ENCODE measurements around the gene EIF4A2. TPM values are rescaled to one million over a fixed set of nuclear protein-coding genes. Genes with fewer than 3 reads are reported as not detected.

Gene EIF4A2
- total and polyA plus RNA-seq, 2 of the 13 experiments (the other 11 are each of a cell fraction or from before 2014, with no cell fraction given), result 480 to 596 TPM

DNA sequence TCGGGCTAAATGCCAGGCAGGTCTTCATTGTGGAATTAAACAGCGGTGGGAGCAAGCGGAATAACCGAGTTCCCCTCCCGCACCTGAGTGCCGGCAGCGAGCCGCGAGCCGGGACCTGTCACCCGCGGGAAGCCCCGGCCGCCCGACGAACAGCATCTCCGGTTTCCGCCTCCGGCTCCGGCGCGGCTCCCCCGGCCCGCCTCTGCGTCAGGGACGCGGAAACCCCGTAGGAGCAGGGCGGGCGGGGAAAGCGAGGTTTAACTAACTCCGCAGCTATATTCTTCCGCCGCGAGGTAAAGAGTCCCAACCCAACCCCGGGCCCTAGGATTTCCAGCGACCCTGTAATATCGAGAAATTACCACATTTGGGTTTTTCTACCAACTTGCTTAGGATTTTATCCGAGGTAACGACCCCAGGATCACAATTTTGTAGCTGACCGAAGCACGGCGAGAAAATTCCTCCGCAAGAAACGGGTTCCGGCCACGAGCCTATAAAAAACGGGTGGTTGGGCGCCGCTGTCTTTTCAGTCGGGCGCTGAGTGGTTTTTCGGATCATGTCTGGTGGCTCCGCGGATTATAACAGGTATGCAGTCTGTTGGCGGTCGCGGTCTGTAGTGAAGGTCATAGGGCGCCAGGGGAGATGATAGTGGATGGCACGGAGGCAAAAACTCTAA, at the start of gene EIF4A2 (continued):
- TF ChIP-seq, protein P1, sequence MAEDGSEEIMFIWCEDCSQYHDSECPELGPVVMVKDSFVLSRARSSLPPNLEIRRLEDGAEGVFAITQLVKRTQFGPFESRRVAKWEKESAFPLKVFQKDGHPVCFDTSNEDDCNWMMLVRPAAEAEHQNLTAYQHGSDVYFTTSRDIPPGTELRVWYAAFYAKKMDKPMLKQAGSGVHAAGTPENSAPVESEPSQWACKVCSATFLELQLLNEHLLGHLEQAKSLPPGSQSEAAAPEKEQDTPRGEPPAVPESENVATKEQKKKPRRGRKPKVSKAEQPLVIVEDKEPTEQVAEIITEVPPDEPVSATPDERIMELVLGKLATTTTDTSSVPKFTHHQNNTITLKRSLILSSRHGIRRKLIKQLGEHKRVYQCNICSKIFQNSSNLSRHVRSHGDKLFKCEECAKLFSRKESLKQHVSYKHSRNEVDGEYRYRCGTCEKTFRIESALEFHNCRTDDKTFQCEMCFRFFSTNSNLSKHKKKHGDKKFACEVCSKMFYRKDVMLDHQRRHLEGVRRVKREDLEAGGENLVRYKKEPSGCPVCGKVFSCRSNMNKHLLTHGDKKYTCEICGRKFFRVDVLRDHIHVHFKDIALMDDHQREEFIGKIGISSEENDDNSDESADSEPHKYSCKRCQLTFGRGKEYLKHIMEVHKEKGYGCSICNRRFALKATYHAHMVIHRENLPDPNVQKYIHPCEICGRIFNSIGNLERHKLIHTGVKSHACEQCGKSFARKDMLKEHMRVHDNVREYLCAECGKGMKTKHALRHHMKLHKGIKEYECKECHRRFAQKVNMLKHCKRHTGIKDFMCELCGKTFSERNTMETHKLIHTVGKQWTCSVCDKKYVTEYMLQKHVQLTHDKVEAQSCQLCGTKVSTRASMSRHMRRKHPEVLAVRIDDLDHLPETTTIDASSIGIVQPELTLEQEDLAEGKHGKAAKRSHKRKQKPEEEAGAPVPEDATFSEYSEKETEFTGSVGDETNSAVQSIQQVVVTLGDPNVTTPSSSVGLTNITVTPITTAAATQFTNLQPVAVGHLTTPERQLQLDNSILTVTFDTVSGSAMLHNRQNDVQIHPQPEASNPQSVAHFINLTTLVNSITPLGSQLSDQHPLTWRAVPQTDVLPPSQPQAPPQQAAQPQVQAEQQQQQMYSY (CRISPR knock-in tag; IDR thresholded peaks at IDR 0.05), result 0 out of 2 replicates have a peak, but pooled peaks have one; percentile 13
- TF ChIP-seq ZNF124 (CRISPR knock-in tag; IDR thresholded peaks at IDR 0.05), result peak; percentile 38; the same call in 1 of the 2 replicates
- TF ChIP-seq ZNF558 (CRISPR knock-in tag; IDR thresholded peaks at IDR 0.05; ENCODE audit: borderline replicate concordance), result 0 out of 2 replicates have a peak, but pooled peaks have one; percentile 71
- TF ChIP-seq ZNF253 (CRISPR knock-in tag; IDR thresholded peaks at IDR 0.05; ENCODE audit: borderline replicate concordance), result peak; percentile 68; the same call in 1 of the 2 replicates
- TF ChIP-seq HIVEP1 (CRISPR knock-in tag; IDR thresholded peaks at IDR 0.05), result peak; percentile 74
- TF ChIP-seq ZNF557 (CRISPR knock-in tag; IDR thresholded peaks at IDR 0.05), result 0 out of 2 replicates have a peak, but pooled peaks have one; percentile 44
- peak; percentile 68; the same call in 1 of the 2 replicates for TF ChIP-seq KLF9 (CRISPR knock-in tag; IDR thresholded peaks at IDR 0.05; ENCODE audit: low read depth)
- TF ChIP-seq AKAP8 (CRISPR knock-in tag; IDR thresholded peaks at IDR 0.05), result 0 out of 2 replicates have a peak, but pooled peaks have one; percentile 39
- peak; percentile 8; the same call in 1 of the 2 replicates for TF ChIP-seq TOPORS (CRISPR knock-in tag; IDR thresholded peaks at IDR 0.05)
- peak; percentile 94 for TF ChIP-seq XRCC5 (optimal IDR thresholded peaks at IDR 0.05; ENCODE audit: low read length)
- TF ChIP-seq SMC3 (IDR thresholded peaks at IDR 0.05; ENCODE audit: low read length), result no peak
- TF ChIP-seq, protein P2, sequence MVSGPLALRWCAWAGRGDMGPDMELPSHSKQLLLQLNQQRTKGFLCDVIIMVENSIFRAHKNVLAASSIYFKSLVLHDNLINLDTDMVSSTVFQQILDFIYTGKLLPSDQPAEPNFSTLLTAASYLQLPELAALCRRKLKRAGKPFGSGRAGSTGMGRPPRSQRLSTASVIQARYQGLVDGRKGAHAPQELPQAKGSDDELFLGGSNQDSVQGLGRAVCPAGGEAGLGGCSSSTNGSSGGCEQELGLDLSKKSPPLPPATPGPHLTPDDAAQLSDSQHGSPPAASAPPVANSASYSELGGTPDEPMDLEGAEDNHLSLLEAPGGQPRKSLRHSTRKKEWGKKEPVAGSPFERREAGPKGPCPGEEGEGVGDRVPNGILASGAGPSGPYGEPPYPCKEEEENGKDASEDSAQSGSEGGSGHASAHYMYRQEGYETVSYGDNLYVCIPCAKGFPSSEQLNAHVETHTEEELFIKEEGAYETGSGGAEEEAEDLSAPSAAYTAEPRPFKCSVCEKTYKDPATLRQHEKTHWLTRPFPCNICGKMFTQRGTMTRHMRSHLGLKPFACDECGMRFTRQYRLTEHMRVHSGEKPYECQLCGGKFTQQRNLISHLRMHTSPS (CRISPR knock-in tag; IDR thresholded peaks at IDR 0.05; ENCODE audit: low read depth), result no peak; the same call in 1 of the 2 replicates
- peak; percentile 40 for TF ChIP-seq AGO1 (IDR thresholded peaks at IDR 0.05; ENCODE audit: low read depth, low read length, poor library complexity, severe bottlenecking)
- peak; percentile 84 for TF ChIP-seq DMAP1 (CRISPR knock-in tag; IDR thresholded peaks at IDR 0.05)
- peak; percentile 14; the same call in 1 of the 2 replicates for TF ChIP-seq NFYB (CRISPR knock-in tag; IDR thresholded peaks at IDR 0.05)
- TF ChIP-seq, protein P3, sequence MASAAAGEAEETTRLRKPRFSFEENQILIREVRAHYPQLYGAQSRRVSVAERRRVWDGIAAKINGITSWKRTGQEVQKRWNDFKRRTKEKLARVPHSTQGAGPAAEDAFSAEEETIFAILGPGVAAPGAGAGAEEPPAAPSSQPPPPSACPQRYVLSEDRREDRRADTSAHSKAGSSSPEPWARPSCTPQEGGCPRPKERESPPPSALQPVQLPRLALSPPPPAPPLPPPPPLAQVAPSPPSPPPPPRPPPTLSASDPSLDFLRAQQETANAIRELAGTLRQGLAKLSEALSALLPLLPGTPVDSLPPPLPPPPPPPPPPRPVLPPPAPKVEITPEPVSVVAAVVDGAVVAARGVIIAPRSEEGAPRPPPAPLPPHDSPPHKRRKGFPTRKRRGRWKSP (CRISPR knock-in tag; IDR thresholded peaks at IDR 0.05), result peak; percentile 81
- TF ChIP-seq, protein P4, sequence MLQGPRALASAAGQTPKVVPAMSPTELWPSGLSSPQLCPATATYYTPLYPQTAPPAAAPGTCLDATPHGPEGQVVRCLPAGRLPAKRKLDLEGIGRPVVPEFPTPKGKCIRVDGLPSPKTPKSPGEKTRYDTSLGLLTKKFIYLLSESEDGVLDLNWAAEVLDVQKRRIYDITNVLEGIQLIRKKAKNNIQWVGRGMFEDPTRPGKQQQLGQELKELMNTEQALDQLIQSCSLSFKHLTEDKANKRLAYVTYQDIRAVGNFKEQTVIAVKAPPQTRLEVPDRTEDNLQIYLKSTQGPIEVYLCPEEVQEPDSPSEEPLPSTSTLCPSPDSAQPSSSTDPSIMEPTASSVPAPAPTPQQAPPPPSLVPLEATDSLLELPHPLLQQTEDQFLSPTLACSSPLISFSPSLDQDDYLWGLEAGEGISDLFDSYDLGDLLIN (CRISPR knock-in tag; IDR thresholded peaks at IDR 0.05; ENCODE audit: borderline replicate concordance), result peak; percentile 14; the same call in 1 of the 2 replicates
- TF ChIP-seq, protein P5, sequence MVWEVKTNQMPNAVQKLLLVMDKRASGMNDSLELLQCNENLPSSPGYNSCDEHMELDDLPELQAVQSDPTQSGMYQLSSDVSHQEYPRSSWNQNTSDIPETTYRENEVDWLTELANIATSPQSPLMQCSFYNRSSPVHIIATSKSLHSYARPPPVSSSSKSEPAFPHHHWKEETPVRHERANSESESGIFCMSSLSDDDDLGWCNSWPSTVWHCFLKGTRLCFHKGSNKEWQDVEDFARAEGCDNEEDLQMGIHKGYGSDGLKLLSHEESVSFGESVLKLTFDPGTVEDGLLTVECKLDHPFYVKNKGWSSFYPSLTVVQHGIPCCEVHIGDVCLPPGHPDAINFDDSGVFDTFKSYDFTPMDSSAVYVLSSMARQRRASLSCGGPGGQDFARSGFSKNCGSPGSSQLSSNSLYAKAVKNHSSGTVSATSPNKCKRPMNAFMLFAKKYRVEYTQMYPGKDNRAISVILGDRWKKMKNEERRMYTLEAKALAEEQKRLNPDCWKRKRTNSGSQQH (CRISPR knock-in tag; IDR thresholded peaks at IDR 0.05; ENCODE audit: low read depth), result 0 out of 2 replicates have a peak, but pooled peaks have one; percentile 15
